Measurements from ENCODE around the gene SAP30L. TPM values are rescaled to one million over a fixed set of nuclear protein-coding genes. Genes with fewer than 3 reads are reported as not detected.

SAP30L gene
- total and polyA plus RNA-seq, 2 of the 13 experiments (the other 11 are each of a cell fraction or from before 2014, with no cell fraction given): 27.9 to 37.2 TPM

DNA sequence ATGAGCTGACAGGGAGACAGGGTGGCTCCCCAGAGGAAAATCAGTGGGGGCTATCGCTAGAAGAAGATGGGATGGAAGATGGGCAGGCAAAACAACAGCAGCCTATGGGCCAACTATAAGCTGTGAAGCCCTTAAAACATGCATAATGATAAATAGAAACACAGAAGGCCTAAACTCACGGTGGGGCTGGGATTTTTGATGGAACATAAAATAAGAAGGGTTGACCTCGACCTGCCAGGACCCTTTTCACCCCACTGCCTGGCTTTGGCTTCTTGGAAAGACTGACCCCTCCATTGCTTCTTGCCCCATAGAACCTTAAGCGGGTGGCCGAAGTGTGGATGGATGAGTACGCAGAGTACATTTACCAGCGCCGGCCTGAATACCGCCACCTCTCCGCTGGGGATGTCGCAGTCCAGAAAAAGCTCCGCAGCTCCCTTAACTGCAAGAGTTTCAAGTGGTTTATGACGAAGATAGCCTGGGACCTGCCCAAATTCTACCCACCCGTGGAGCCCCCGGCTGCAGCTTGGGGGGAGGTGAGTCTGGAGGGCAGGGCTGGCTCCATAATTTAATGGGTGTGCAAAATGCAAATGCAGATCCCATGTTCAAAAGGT lies 36.5 kb upstream of the SAP30L start:
- intact Hi-C loops (cut with micrococcal nuclease; ENCODE audit: unreplicated experiment) (loop anchor here (10.0 kb wide), 1 partner anchor 75 kb away; no protein-coding TSS in a partner anchor), in situ Hi-C loops (cut with HindIII; ENCODE audit: extremely low pct_ligation_motif_present, low pct_unique_long_range_greater_than_20kb) (loop anchor here (5.0 kb wide), 1 partner anchor 337 kb away; no protein-coding TSS in a partner anchor)
- no peak overlapping the region for H3K27ac ChIP-seq (ENCODE audit: extremely low read length, insufficient read depth, low read length)
- ATAC-seq (no peak), DNase-seq (ENCODE audit: low spot score) (no peak), FAIRE-seq (no peak)
- 91% methylated on average over 15 of the region's 15 CpGs for WGBS (ENCODE audit: low lambda C conversion rate)
- POLR2A ChIA-PET: no interaction called here
- H3K9me3 ChIP-seq (ENCODE audit: low read length): no peaks in the 10 kb centered on the region
- H3K4me1 ChIP-seq (ENCODE audit: insufficient read depth, low read length): 0 out of 2 replicates have a peak, but pooled peaks cover 8% of the 10 kb centered on the region
- no peaks in the 10 kb centered on the region for H3K27me3 ChIP-seq (ENCODE audit: control insufficient read depth in 1 of 2, insufficient read depth in 2 of 2, low read length in 2 of 2)
- no peak overlapping the region for H3K4me3 ChIP-seq (replicated peaks in 1 of 3; ENCODE audit: insufficient read depth in 1 of 3, low read depth in 2 of 3, low read length in 3 of 3)
- no TSS peak for BruUV-seq (replicated peaks)
- CTCF ChIA-PET (ENCODE audit: low intra/inter-chr PET ratio, low total read pairs): no interaction called here
- no peaks in the 10 kb centered on the region for H3K79me2 ChIP-seq (ENCODE audit: insufficient read depth, low read length)
- no peak overlapping the region for H3K4me2 ChIP-seq (ENCODE audit: low read depth, low read length)
- no peak for TF ChIP-seq FOXK1 (CRISPR knock-in tag; IDR thresholded peaks at IDR 0.05; ENCODE audit: borderline replicate concordance, low read depth)
- TF ChIP-seq ZUFSP (CRISPR knock-in tag; IDR thresholded peaks at IDR 0.05; ENCODE audit: borderline replicate concordance): no peak
- H3K36me3 ChIP-seq (replicated peaks in 1 of 2; ENCODE audit: control insufficient read depth in 1 of 2, insufficient read depth in 2 of 2, low read length in 2 of 2): peaks cover 0 to 2% of the 10 kb centered on the region in 2 experiments; a peak in 1 of 5 replicates
- H3K9ac ChIP-seq (ENCODE audit: insufficient read depth, low read depth, low read length): no peak overlapping the region
- no peak overlapping the region for H2AFZ ChIP-seq (ENCODE audit: low read length)
- no peaks in the 10 kb centered on the region for H4K20me1 ChIP-seq (ENCODE audit: insufficient read depth, low read length)

- FAIRE-seq (no peak), DNase-seq (ENCODE audit: low spot score) (no peak), ATAC-seq (no peak)
- BruUV-seq (replicated peaks): no TSS peak
- H3K9me3 ChIP-seq (ENCODE audit: low read length): no peaks in the 10 kb centered on the region
- no peak overlapping the region for H2AFZ ChIP-seq (ENCODE audit: low read length)
- H3K27ac ChIP-seq (ENCODE audit: extremely low read length, insufficient read depth, low read length): no peak overlapping the region
- no peak overlapping the region for H3K4me2 ChIP-seq (ENCODE audit: low read depth, low read length)
- H3K79me2 ChIP-seq (ENCODE audit: insufficient read depth, low read length): no peaks in the 10 kb centered on the region
- peaks cover 0 to 2% of the 10 kb centered on the region in 2 experiments; a peak in 1 of 5 replicates for H3K36me3 ChIP-seq (replicated peaks in 1 of 2; ENCODE audit: control insufficient read depth in 1 of 2, insufficient read depth in 2 of 2, low read length in 2 of 2)
- CTCF ChIA-PET (ENCODE audit: low intra/inter-chr PET ratio, low total read pairs): no interaction called here
- no peak overlapping the region for H3K9ac ChIP-seq (ENCODE audit: insufficient read depth, low read depth, low read length)
- POLR2A ChIA-PET: no interaction called here
- intact Hi-C loops (cut with micrococcal nuclease; ENCODE audit: unreplicated experiment): no loop called here
- TF ChIP-seq ZNF160 (CRISPR knock-in tag; IDR thresholded peaks at IDR 0.05) (no peak), MIER2 (CRISPR knock-in tag; IDR thresholded peaks at IDR 0.05) (no peak), CREBL2 (CRISPR knock-in tag; IDR thresholded peaks at IDR 0.05; ENCODE audit: borderline replicate concordance) (no peak), ZNF792 (CRISPR knock-in tag; IDR thresholded peaks at IDR 0.05) (no peak), SCMH1 (CRISPR knock-in tag; IDR thresholded peaks at IDR 0.05; ENCODE audit: borderline replicate concordance) (no peak), ZMYM2 (CRISPR knock-in tag; IDR thresholded peaks at IDR 0.05) (no peak), KLF16 (CRISPR knock-in tag; IDR thresholded peaks at IDR 0.05) (no peak), PCBP2 (optimal IDR thresholded peaks at IDR 0.05; ENCODE audit: low read depth, low read length, poor library complexity, severe bottlenecking) (no peak), SIN3A (IDR thresholded peaks at IDR 0.05; ENCODE audit: borderline replicate concordance, low read depth, low read length) (no peak)
- TF ChIP-seq, protein P1, sequence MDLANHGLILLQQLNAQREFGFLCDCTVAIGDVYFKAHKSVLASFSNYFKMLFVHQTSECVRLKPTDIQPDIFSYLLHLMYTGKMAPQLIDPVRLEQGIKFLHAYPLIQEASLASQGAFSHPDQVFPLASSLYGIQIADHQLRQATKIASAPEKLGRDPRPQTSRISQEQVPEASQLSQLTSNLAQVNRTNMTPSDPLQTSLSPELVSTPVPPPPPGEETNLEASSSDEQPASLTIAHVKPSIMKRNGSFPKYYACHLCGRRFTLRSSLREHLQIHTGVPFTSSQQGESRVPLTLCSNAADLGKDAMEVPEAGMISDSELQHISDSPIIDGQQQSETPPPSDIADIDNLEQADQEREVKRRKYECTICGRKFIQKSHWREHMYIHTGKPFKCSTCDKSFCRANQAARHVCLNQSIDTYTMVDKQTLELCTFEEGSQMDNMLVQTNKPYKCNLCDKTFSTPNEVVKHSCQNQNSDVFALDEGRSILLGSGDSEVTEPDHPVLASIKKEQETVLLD (CRISPR knock-in tag; IDR thresholded peaks at IDR 0.05; ENCODE audit: low read depth): no peak
- no peaks in the 10 kb centered on the region for H4K20me1 ChIP-seq (ENCODE audit: insufficient read depth, low read length)
- in situ Hi-C loops (cut with HindIII; ENCODE audit: extremely low pct_ligation_motif_present, low pct_unique_long_range_greater_than_20kb): no loop called here
- no peaks in the 10 kb centered on the region for H3K27me3 ChIP-seq (ENCODE audit: control insufficient read depth in 1 of 2, insufficient read depth in 2 of 2, low read length in 2 of 2)
- 0 out of 2 replicates have a peak, but pooled peaks cover 1% of the 10 kb centered on the region for H3K4me1 ChIP-seq (ENCODE audit: insufficient read depth, low read length)
- H3K4me3 ChIP-seq (replicated peaks in 1 of 3; ENCODE audit: insufficient read depth in 1 of 3, low read depth in 2 of 3, low read length in 3 of 3): no peak overlapping the region
These were observed 35.8 kb upstream of the SAP30L start for GRCh38 chr5:154410008-154410407.
